GM23248 (cell line): ENCODE results near the gene ATP1B4.

ENCODE experiments used
- EZH2 ChIP-seq: fragments of 200-600 bp; sonication (generic); IDR thresholded peaks from 2 replicates; pipeline ENCODE4 v1.6.1; 2018; ENCODE audit warnings: antibody characterized with exemption, mild to moderate bottlenecking; ENCODE audit not compliant: insufficient read depth, poor library complexity, severe bottlenecking
- EZH2phosphoT487 ChIP-seq: fragments of 200-600 bp; sonication (generic); IDR thresholded peaks from 2 replicates; pipeline ENCODE4 v1.6.1; 2018; ENCODE audit warnings: antibody characterized with exemption, moderate library complexity, mild to moderate bottlenecking, low read depth; ENCODE audit not compliant: insufficient read depth

DNA sequence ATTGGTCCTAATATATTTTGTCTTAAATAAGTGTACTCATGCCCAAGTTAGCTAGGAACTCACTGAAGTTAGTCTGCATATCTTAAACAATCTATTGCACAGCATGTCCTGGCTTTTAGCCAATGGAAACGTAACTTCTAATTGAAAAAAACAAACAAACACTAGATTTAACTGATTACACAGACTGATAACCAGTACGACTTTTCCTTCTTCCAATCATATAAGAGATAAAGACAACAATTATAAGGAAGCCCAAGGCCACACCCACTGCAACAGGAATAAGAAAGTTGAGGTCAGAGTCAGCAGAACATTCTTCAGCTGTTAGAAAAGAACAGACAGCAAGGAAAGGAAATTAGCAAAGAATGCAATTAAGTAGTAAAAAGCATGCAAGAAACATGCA is 66.4 kb downstream of the ATP1B4 start:
- TF ChIP-seq EZH2 (no peak), EZH2phosphoT487 (no peak)
